ENCODE measurements around the gene MID2. TPM values are rescaled to one million over a fixed set of nuclear protein-coding genes. Genes with fewer than 3 reads are reported as not detected.

Gene MID2
- total RNA-seq, 4 donors from 2014 or later, result 8.5 to 53.4 (median 40.7) TPM

DNA sequence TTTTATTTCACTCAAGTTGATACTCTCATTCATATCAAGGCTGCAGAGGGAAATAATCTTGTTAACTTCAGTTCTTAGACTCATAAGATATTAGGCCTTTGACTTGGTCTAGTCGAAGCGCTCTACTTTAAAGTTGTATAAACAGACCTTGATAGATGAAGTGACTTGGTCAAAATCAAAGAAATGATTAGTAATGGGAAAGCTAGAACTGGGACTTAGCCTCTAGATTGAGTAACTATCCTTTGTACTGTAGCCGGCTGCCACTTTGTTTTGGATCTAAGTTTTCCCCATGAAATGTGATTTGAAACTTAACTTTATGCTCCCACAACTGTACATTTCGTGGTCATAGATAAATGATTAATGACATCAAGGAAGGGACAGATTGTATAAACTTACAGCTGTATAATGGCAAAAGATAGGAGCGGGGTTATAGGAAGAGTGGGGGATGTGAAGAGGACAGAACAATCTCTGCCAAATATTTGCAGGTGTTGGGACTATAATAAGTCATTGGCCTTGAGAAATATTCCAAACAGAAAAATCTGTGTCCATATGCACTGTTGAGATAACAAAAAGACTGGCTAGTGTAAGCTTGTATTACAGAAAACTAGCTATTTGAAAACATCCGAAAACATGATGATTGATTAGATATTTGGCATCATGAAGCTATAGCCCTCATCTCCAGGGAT, 17.2 kb downstream of the MID2 start:
- intact Hi-C loops (cut with DNase I; ENCODE audit: low total_unique reads), result no loop called here
- DNase-seq, result no peak

DNA sequence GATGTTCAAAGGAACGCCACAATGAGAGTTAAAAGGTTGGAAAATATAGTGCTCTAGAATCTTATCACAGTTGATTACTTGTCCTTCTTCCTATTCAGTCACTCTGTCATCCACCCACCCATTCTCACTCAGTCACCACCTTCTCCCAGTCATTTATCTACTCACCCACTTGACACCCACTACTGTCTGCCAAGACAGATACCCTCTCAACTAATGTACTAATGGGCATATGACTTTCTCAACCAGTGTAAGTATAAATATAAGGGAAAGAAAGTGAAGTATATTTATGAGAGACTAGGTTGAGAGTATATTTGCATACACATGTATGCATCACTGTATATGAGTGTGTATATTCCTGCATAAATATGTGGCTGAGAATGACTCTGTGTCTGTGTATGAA, 20.0 kb downstream of the MID2 start:
- Histone ChIP-seq H3K4me3 (no peak overlapping the region), H3K27ac (no peak overlapping the region), H3K9me3 (no peaks in the 10 kb centered on the region)

More for the DNA sequence above, 17.2 kb downstream of the MID2 start:
- Histone ChIP-seq H3K27ac (no peak overlapping the region), H3K4me1 (no peaks in the 10 kb centered on the region), H3K36me3 (no peaks in the 10 kb centered on the region), H3K27me3 (no peaks in the 10 kb centered on the region), H3K9me3 (no peaks in the 10 kb centered on the region), H3K4me3 (no peak overlapping the region)
- TF ChIP-seq POLR2A (IDR thresholded peaks at IDR 0.05), result no peak
- TF ChIP-seq, protein P1, sequence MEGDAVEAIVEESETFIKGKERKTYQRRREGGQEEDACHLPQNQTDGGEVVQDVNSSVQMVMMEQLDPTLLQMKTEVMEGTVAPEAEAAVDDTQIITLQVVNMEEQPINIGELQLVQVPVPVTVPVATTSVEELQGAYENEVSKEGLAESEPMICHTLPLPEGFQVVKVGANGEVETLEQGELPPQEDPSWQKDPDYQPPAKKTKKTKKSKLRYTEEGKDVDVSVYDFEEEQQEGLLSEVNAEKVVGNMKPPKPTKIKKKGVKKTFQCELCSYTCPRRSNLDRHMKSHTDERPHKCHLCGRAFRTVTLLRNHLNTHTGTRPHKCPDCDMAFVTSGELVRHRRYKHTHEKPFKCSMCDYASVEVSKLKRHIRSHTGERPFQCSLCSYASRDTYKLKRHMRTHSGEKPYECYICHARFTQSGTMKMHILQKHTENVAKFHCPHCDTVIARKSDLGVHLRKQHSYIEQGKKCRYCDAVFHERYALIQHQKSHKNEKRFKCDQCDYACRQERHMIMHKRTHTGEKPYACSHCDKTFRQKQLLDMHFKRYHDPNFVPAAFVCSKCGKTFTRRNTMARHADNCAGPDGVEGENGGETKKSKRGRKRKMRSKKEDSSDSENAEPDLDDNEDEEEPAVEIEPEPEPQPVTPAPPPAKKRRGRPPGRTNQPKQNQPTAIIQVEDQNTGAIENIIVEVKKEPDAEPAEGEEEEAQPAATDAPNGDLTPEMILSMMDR (IDR thresholded peaks at IDR 0.05), result no peak

DNA sequence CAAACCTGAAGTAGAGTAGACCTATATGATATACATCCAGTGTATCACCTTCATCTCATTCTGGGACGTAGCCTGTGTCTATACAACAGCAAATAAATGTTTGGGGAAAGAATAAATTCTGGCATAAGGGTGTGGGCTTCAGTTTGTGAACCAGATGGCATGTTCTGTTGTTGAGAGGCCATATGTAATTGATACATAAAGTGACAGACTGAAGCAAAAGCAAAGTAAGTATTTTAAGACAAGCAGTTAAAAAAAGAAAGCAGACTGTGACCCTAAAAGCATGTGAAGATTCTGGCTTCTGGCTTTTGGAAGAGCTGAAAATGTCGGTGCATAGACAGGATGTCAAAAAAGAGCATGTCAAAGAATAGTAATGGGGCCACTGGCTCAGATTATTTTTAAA, 22.9 kb downstream of the MID2 start:
- Histone ChIP-seq H3K4me3 (no peak overlapping the region), H3K4me1 (no peaks in the 10 kb centered on the region), H3K27me3 (no peaks in the 10 kb centered on the region), H3K36me3 (no peaks in the 10 kb centered on the region), H3K27ac (no peak overlapping the region), H3K9me3 (no peaks in the 10 kb centered on the region)
- no peak for DNase-seq
- TF ChIP-seq, protein P1 (IDR thresholded peaks at IDR 0.05), result no peak
- no peak for TF ChIP-seq POLR2A (IDR thresholded peaks at IDR 0.05)
- intact Hi-C loops (cut with DNase I; ENCODE audit: low total_unique reads), result no loop called here

More for the DNA sequence above, 20.0 kb downstream of the MID2 start:
- intact Hi-C loops (cut with DNase I; ENCODE audit: low total_unique reads), result no loop called here
- H3K4me1 ChIP-seq, result no peaks in the 10 kb centered on the region
- no peaks in the 10 kb centered on the region for H3K36me3 ChIP-seq
- TF ChIP-seq, protein P1 (IDR thresholded peaks at IDR 0.05), result no peak
- TF ChIP-seq POLR2A (IDR thresholded peaks at IDR 0.05), result no peak
- H3K27me3 ChIP-seq, result no peaks in the 10 kb centered on the region
- no peak for DNase-seq

DNA sequence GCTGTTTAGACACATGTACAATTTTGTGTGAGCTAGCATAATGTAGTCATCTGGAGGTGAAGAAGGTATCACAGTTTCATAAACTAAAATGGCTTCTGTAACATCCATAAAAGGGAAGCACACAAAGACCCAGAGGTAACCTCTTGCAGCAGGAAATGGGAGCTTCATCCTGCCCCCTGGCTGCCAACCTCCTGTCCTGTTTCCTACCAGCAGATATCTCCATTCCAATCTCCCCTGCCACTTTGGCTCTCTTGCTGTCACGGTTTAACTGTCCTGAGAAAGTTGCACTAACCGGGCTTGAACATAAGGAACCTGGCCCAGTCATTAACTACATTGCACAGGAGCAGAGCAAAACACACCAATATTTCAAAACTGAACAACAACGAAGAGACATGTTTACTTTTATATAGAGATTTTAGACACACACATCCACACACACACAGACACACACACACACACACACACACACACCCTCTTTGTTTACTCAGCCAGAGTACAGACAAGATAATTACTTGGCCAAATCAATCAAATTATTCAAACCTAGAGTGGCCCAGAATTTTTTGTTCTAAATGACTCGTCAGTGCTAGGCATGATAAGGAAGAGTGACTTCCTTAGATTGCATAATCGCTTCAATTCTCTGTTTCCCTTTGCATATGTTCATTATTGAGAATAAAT, 24.2 kb downstream of the MID2 start:
- DNase-seq, result no peak
- intact Hi-C loops (cut with DNase I; ENCODE audit: low total_unique reads), result no loop called here
- no peak overlapping the region for H3K27ac ChIP-seq
- H3K27me3 ChIP-seq, result no peaks in the 10 kb centered on the region
- H3K36me3 ChIP-seq, result no peaks in the 10 kb centered on the region
- H3K9me3 ChIP-seq, result no peaks in the 10 kb centered on the region
- no peak for TF ChIP-seq POLR2A (IDR thresholded peaks at IDR 0.05)
- no peaks in the 10 kb centered on the region for H3K4me1 ChIP-seq
- no peak overlapping the region for H3K4me3 ChIP-seq

DNA sequence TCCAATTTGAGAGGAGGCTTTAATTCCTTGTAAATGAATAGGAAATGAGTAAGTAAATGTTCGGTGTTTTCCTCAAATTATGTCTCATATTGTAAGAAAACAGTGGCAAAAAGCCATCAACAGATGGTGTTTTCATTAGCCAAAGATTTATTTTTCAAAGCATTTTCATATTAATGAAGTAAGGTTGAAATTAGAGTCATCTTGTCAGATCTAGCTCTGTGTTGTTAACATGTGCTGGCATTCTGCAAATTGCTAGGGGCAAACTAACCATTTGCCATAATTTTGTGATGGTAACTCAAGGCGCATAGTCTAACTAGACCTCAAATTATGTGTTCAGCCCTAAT, 24.7 kb downstream of the MID2 start:
- DNase-seq, result no peak
- H3K36me3 ChIP-seq, result no peaks in the 10 kb centered on the region
- H3K27ac ChIP-seq, result no peak overlapping the region
- no peak for TF ChIP-seq POLR2A (IDR thresholded peaks at IDR 0.05)
- TF ChIP-seq, protein P1 (IDR thresholded peaks at IDR 0.05), result no peak
- H3K9me3 ChIP-seq, result no peaks in the 10 kb centered on the region
- no peaks in the 10 kb centered on the region for H3K4me1 ChIP-seq
- intact Hi-C loops (cut with DNase I; ENCODE audit: low total_unique reads), result no loop called here
- H3K4me3 ChIP-seq, result no peak overlapping the region
- H3K27me3 ChIP-seq, result no peaks in the 10 kb centered on the region
